Fibroblast of skin of left quadriceps (primary cell): ENCODE data around the gene MOB3B.
A peak's percentile ranks its signal among the peaks of the same experiment; 100 is the strongest.

Source experiments
- DNase-seq, 2 experiments: peaks; one replicate each; pipeline ENCODE4 v3.0.0-alpha.2; 2013; ENCODE audit warnings: low read depth in 2 of 2

MOB3B gene

GRCh38 chr9:27367175-27367798, 162.3 kb downstream of the MOB3B start:
- DNase-seq: no peak

- peak; percentile 43 to 50 for DNase-seq
These were observed 163.8 kb downstream of the MOB3B start for GRCh38 chr9:27365707-27366376.

GRCh38 chr9:27362447-27363210, 167.0 kb downstream of the MOB3B start:
- no peak for DNase-seq

- no peak for DNase-seq
These were observed 168.1 kb downstream of the MOB3B start for GRCh38 chr9:27361492-27361891.

DNA sequence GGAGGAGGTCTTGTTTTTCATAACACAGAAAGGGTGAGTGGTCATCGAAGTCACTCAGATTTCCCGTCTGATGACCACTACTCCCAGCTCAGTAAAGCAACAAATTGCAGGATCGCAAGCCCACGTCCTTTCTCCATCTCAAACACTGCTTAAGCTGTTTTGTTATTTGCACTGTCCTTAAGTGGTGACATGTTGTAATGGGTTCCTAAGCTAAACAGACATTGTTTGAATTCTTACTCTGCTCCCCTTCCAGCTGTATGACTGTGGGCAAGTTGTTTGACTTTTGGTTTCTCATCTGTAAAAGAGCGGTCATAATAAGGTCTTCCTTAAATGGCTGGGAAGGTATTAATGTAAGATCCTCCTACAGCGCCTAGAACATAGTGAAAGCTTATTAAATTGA, 169.9 kb downstream of the MOB3B start:
- DNase-seq: no peak

GRCh38 chr9:27358007-27358406, 171.6 kb downstream of the MOB3B start:
- DNase-seq: no peak

GRCh38 chr9:27356446-27356845, 173.2 kb downstream of the MOB3B start:
- DNase-seq: no peak

DNA sequence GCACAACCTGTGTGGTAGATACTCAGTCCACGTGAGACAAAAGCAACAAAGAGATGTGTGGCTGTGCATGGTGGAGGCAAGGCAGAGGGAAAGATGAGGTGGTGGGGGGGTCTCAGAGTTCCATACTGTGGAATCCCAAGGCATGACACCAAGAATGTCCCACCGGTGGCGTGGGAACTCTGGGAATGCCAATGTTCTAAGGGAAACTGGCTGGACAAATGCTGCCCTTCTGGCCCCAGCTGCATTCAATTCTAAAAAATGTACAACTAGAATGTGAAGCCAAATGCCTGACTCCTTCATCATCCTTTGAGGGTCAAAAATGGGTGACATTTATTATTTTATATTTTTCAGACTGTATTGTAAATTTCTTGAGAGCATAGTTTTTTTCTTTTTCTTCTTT, 174.4 kb downstream of the MOB3B start:
- DNase-seq: no peak

DNA sequence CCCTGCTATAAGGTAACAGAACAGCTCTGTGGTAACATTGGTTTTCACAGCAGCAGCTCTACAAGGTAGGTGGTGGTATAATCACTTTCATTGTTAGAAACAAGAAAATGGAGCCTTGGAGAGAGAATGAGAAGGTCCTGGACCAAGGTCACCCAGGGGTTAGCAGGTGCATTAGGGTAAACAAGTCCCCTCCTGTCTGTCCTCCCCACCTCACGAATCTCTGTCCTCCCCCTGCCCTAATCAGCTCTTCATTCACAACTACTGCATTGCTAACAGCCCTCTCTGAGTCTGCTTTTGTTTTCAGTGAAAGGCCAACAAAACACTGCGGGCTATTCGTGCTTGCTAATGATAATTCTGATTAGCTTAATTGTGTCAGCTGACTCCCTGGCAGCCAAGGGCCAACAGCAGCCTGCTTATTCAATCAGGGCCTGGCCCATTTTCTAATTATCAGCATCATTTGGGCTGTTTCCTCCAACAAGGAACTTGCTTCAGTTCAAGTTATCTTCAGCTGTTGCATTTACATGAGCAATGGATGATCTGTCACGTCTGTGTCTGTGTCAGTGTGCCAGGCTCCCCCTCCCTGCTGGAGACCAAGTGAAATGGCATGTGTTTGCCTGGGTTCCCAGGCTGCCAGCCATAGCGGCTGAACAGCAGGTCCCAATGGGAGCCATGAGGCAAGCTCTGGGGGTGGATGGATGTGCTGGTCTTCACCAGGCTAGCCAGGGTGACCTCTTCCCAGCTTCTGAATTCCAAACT, 176.0 kb downstream of the MOB3B start:
- no peak for DNase-seq

GRCh38 chr9:27353166-27353473, 176.5 kb downstream of the MOB3B start:
- DNase-seq: no peak

DNA sequence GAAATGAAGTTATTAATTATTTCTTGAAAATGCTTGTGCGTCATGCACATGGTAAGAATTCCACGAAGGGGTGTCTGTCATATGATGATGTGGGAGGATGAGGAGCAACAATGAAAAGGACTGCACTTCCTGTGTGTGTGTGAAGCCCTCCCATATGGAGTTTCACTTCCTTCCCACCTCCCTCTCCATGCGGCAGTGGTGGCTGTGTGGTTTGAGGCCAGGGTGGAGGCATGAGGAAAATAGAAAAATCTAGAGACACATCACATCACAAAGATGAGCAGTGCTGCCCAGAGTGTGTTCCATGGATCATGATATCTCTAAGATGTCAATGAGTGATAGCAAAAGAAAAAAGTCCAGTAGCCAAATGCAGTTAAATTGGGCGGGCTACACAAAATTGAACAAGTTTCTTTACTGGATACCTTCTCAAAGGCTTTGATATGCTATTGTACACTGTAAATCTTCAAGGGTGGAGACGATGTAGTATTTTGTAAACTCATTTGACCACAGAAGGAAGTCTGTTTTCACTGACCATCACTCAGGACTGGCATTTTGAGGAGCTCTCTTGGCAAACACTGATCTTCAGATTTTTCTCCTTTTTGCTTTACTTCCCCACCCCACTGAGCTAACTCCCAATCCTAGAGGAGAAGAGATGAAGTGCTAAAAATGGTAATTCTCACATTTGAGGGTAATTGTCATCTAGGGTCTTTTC, 177.0 kb downstream of the MOB3B start:
- no peak for DNase-seq

DNA sequence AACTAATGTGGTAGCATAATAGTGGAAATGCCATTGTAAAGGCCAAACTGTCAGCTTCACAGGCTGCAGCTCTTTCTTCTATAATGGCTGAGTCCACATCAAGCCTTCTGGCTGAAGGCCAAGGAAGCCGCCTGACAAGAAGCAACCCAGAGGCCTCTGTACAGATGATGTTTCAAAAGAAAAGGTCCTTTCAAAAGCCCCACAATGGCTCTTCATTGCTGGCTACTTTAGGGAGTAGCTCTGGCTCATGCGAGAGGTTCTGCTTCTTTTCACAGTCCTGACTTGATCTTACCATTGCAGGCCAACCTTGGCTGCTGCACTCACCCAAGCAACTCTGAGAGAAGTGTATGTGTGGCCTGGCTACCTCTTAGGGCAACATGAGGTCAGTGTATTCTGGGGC, 178.2 kb downstream of the MOB3B start:
- DNase-seq: no peak

DNA sequence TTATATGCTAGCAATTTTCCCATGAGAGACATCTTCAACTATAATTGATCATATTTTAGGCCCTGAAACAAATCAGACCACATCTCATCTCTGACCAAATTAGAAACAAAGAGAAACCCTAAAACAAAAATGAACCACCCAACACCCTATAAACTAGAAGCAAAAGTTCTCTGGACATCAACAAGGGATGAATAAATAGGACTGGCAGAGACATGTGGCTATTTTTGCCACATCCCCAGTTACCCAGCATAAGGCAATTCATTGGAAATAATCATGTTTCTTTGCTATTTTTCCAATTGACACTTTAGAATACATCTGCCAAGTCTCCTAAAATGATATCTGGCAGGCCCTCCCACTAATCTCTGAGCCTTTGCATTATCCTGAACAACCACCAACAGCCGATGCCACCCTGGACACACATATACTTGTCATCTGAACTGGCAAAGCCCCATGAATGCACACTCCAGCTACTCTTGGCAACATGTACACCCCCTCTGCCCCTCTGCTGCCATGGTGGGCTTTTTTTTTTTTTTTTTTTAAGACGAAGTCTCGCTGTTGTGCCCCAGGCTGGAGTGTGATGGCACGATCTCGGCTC, 179.1 kb downstream of the MOB3B start:
- DNase-seq: no peak

DNA sequence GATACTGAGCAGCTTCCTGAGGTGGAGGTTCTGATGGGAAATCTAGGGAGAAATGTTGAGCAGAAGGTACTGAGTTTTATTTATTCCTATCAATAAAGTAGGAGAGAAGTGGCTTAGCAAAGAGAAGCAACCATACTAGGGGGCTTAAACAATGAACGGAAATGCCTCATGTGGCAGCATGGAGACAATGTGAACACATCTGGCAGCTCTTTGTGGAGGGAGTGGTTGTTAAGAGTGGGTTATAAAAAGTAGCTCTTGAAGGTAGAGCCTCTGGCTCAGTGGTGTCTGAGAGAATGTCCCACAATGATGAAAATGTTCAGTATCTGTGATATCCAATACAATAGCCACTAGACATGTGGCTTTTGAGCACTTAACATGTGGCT, 179.9 kb downstream of the MOB3B start:
- no peak for DNase-seq

DNA sequence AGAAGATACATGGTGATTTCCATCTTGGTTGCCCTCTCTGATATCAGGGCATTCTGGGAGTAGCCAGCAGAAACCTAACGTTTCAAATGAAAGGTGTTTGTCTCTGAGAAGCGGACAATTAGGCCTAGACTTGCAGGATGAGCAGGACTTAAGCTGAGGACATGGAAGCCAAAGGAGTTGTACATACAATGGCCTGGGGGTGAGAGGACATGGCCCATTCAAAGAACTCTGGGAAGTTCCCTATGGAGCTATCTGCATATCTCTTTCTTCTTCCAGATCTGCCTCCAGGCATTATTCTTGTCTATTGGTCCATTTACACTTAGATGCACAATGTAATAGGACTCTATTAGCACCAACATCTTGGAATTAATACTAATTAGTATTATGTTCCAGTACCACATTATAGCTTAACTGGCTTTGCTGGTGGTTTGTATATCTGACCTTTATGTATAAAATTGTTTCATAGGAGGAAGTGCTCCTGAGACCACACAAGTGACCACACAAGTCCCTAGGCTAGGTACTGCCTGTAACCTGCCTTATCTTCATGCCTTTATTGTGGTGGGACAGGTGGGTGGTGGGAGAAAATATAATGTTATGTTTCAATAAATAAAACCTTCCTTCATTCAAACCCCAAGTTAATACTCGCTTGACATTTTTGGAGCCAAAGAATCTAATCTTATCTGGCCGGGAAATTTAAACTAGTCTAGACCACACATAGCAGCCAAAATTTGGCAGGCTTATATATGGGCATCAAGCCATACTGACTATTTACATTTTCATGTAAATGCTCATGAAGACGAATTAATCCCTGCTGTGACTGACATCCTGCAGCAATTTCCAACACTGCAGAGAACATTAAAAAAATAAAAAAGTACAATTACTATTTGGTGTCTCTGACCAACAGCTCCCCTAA, 180.6 kb downstream of the MOB3B start:
- no peak for DNase-seq

- DNase-seq: no peak
These were observed 181.7 kb downstream of the MOB3B start for GRCh38 chr9:27347889-27348288.

GRCh38 chr9:27344776-27345175, 184.8 kb downstream of the MOB3B start:
- no peak for DNase-seq

- no peak for DNase-seq
These were observed 187.9 kb downstream of the MOB3B start for GRCh38 chr9:27341545-27342294.

- DNase-seq: no peak
These were observed 188.6 kb downstream of the MOB3B start for GRCh38 chr9:27340961-27341511.
